ENCODE data around the gene DDX20.

- TF ChIP-seq, protein P1, sequence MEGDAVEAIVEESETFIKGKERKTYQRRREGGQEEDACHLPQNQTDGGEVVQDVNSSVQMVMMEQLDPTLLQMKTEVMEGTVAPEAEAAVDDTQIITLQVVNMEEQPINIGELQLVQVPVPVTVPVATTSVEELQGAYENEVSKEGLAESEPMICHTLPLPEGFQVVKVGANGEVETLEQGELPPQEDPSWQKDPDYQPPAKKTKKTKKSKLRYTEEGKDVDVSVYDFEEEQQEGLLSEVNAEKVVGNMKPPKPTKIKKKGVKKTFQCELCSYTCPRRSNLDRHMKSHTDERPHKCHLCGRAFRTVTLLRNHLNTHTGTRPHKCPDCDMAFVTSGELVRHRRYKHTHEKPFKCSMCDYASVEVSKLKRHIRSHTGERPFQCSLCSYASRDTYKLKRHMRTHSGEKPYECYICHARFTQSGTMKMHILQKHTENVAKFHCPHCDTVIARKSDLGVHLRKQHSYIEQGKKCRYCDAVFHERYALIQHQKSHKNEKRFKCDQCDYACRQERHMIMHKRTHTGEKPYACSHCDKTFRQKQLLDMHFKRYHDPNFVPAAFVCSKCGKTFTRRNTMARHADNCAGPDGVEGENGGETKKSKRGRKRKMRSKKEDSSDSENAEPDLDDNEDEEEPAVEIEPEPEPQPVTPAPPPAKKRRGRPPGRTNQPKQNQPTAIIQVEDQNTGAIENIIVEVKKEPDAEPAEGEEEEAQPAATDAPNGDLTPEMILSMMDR (conservative IDR thresholded peaks at IDR 0.05 in 1 of 2, IDR thresholded peaks at IDR 0.05 in 1 of 2; ENCODE audit: extremely low read depth in 1 of 2, insufficient read depth in 1 of 2, low read depth in 1 of 2, low read length in 2 of 2): no peak
- no peak for TF ChIP-seq EZH2 (IDR thresholded peaks at IDR 0.05; ENCODE audit: borderline replicate concordance, low read length)
These were observed 20.7 kb downstream of the DDX20 start for GRCh38 chr1:111776391-111776790.

Data from mammary epithelial cell (primary cell).